ENCODE data around the gene PANK4. TPM values are rescaled to one million over a fixed set of nuclear protein-coding genes. Genes with fewer than 3 reads are reported as not detected.

Gene PANK4
- polyA plus RNA-seq, 3 donors from 2014 or later: 9.1 to 23.3 (median 9.8) TPM

- H3K4me1 Mint-ChIP-seq: peaks cover 43 to 44% of the 10 kb centered on the region in 2 donors
- peaks cover 3 to 9% (median 7%) of the 10 kb centered on the region in 3 donors for H3K36me3 Mint-ChIP-seq
- peak overlapping the region; percentile 72 to 97 (median 95) for H3K4me3 Mint-ChIP-seq
- H3K9me3 Mint-ChIP-seq: no peaks in the 10 kb centered on the region
- peaks cover 2 to 6% (median 4%) of the 10 kb centered on the region in 3 donors for H3K27me3 Mint-ChIP-seq (ENCODE audit: low read depth in 3 of 3)
- peak overlapping the region; percentile 51 to 87 (median 82) for H3K27ac Mint-ChIP-seq
- DNase-seq: no peak
These were observed 2.3 kb downstream of the PANK4 start for GRCh38 chr1:2523891-2524609.

- Mint-ChIP-seq H3K36me3 (peaks cover 3 to 9% (median 7%) of the 10 kb centered on the region in 3 donors), H3K4me1 (peaks cover 39 to 40% of the 10 kb centered on the region in 2 donors), H3K9me3 (no peaks in the 10 kb centered on the region), H3K4me3 (peak overlapping the region in 3 of 5 donors; percentile 45 to 92 (median 55)), H3K27ac (peak overlapping the region in 1 of 6 donors; percentile 74), H3K27me3 (ENCODE audit: low read depth in 3 of 3) (peaks cover 2 to 6% (median 4%) of the 10 kb centered on the region in 3 donors)
- no peak for DNase-seq
These were observed 3.1 kb downstream of the PANK4 start for GRCh38 chr1:2523191-2523890.

- Mint-ChIP-seq H3K4me1 (peaks cover 37 to 40% of the 10 kb centered on the region in 2 donors), H3K27me3 (ENCODE audit: low read depth in 3 of 3) (peaks cover 2 to 6% (median 4%) of the 10 kb centered on the region in 3 donors), H3K4me3 (no peak overlapping the region), H3K36me3 (peaks cover 3 to 10% (median 9%) of the 10 kb centered on the region in 3 donors), H3K27ac (peak overlapping the region in 1 of 6 donors; percentile 13), H3K9me3 (no peaks in the 10 kb centered on the region)
- no peak for DNase-seq
These were observed 4.2 kb downstream of the PANK4 start for GRCh38 chr1:2522230-2522629.

DNA sequence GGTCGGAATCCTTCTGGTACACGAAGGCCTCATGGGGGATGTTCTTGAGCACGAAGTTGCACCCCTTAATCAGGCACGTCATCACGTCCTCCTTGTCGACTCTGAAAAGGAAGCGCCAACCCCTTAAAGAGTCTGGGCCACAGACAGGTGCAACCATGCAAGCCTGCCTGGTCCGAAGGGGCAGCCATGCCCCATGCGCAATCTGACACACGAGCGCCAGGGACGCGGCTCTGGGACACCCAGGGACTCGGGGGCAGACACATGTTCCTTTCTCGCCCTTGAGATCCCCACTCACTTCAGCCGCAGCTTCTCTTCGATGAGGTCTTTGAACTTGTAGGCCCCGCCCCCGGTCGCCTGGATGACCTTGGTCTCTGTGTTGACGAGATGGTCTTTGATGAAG, 5.6 kb downstream of the PANK4 start:
- DNase-seq: no peak
- Mint-ChIP-seq H3K4me3 (no peak overlapping the region), H3K4me1 (peaks cover 30 to 35% of the 10 kb centered on the region in 2 donors), H3K27ac (no peak overlapping the region), H3K27me3 (ENCODE audit: low read depth in 3 of 3) (peaks cover 1 to 4% (median 2%) of the 10 kb centered on the region in 3 donors), H3K9me3 (no peaks in the 10 kb centered on the region), H3K36me3 (peaks cover 3 to 10% (median 9%) of the 10 kb centered on the region in 3 donors)

- Mint-ChIP-seq H3K27ac (no peak overlapping the region), H3K36me3 (peaks cover 3 to 10% (median 9%) of the 10 kb centered on the region in 3 donors), H3K4me3 (no peak overlapping the region), H3K9me3 (no peaks in the 10 kb centered on the region), H3K27me3 (ENCODE audit: low read depth in 3 of 3) (peaks cover 1 to 4% (median 2%) of the 10 kb centered on the region in 3 donors), H3K4me1 (peaks cover 26 to 32% of the 10 kb centered on the region in 2 donors)
- DNase-seq: no peak
These were observed 6.2 kb downstream of the PANK4 start for GRCh38 chr1:2520206-2520605.

DNA sequence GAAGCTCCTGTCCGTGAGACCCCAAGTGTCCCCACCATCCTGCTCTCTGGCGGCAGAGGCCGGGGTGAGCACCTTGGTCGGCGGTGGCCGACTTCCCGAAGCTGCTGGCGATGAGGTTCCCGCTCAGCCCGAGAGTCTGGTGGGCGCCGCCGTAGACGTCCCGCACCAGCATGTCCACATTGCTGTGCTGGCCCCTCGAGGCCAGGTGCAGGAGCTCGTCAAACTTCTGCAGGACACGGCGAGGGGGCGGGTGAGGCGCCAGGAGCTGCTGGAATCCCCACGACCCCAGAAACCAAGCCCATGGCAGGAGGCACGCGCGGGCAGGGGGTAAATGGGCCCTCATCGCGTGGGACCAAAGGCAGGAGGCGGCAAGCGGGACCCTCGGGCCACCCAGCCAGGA, 6.7 kb downstream of the PANK4 start:
- H3K4me3 Mint-ChIP-seq: no peak overlapping the region
- H3K4me1 Mint-ChIP-seq: peaks cover 22 to 27% of the 10 kb centered on the region in 2 donors
- DNase-seq: no peak
- H3K36me3 Mint-ChIP-seq: peaks cover 3 to 10% (median 9%) of the 10 kb centered on the region in 3 donors
- H3K9me3 Mint-ChIP-seq: no peaks in the 10 kb centered on the region
- no peak overlapping the region for H3K27ac Mint-ChIP-seq
- peaks cover under 1 to 2% (median 1%) of the 10 kb centered on the region in 3 donors for H3K27me3 Mint-ChIP-seq (ENCODE audit: low read depth in 3 of 3)

- Mint-ChIP-seq H3K4me3 (no peak overlapping the region), H3K9me3 (no peaks in the 10 kb centered on the region), H3K4me1 (peaks cover 16 to 21% of the 10 kb centered on the region in 2 donors), H3K36me3 (peaks cover 3 to 10% (median 9%) of the 10 kb centered on the region in 3 donors), H3K27me3 (ENCODE audit: low read depth in 3 of 3) (peaks cover 0 to 2% (median 1%) of the 10 kb centered on the region in 3 donors), H3K27ac (no peak overlapping the region)
- DNase-seq: no peak
These were observed 7.2 kb downstream of the PANK4 start for GRCh38 chr1:2519029-2519685.

DNA sequence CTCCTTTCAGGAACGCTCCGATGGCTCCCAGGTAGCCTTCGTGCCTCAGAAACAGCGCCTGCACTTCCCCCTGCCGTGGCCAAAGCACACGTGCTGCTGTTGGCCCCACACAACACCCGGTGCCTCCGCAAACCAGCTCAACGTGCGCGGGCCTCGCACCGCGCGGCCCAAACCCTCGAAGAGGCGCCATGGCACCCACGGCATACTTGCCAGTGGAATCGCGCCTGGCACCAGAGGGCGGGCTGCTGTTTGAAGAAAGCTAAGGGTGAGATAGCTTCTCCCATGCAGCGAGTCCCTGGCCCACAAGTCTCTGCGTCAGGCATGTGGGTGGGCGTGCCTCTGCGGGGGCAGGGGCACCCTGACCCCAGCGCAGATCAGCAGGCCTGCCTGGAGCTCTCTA, 7.9 kb downstream of the PANK4 start:
- H3K27me3 Mint-ChIP-seq (ENCODE audit: low read depth in 3 of 3): peaks cover 0 to 2% (median 1%) of the 10 kb centered on the region in 3 donors
- no peak overlapping the region for H3K4me3 Mint-ChIP-seq
- peaks cover 10 to 15% of the 10 kb centered on the region in 2 donors for H3K4me1 Mint-ChIP-seq
- no peak overlapping the region for H3K27ac Mint-ChIP-seq
- H3K36me3 Mint-ChIP-seq: peaks cover 3 to 10% (median 9%) of the 10 kb centered on the region in 3 donors
- H3K9me3 Mint-ChIP-seq: no peaks in the 10 kb centered on the region
- DNase-seq: no peak

DNA sequence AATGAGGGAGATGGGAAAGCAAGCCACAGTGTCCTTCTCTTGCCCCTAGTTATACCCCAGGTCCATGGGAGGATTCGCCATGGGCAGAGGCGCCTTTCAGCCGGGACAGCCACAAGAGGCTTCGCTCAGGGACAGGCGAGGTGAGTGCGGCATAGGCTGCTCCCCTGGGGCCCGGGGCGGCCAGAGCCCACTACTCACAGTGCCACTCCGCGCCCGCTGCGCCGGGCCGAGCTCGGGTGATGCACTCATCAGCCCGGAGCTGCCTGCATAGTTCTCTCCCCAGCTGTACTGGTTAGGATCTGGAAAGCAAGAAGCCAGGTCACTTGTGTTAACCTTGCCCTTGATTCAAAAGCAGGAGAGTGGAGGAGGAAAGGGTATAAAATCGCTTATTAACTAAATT, 8.4 kb downstream of the PANK4 start:
- H3K27ac Mint-ChIP-seq: no peak overlapping the region
- peaks cover 6 to 9% of the 10 kb centered on the region in 2 donors for H3K4me1 Mint-ChIP-seq
- peaks cover 3 to 10% (median 9%) of the 10 kb centered on the region in 3 donors for H3K36me3 Mint-ChIP-seq
- DNase-seq: no peak
- no peaks in the 10 kb centered on the region for H3K9me3 Mint-ChIP-seq
- H3K4me3 Mint-ChIP-seq: no peak overlapping the region
- peaks cover 0 to 2% (median 1%) of the 10 kb centered on the region in 3 donors for H3K27me3 Mint-ChIP-seq (ENCODE audit: low read depth in 3 of 3)

DNA sequence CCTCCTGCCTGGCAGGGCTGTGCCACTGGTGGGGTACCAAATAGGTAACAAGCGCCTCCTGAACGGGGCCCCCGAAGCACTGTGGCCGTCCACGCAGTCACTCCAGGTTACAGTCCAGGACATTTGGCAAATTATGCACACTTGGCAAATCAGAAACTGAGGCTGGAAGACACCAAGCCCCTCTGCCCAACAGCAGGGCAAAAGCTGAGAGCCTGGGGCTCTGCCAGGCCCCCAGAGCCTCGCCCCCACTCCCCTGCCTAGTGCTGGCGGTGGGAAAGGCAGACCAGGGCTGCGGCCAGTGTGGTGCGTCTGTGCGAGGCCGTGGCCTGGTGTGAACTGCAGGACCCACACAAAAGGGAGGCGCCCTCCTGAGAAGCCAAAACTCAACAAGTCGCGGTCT, 9.4 kb downstream of the PANK4 start:
- Mint-ChIP-seq H3K4me1 (peaks cover 0 to 2% of the 10 kb centered on the region in 2 donors), H3K36me3 (peaks cover 3 to 10% (median 3%) of the 10 kb centered on the region in 3 donors), H3K9me3 (no peaks in the 10 kb centered on the region), H3K4me3 (no peak overlapping the region), H3K27ac (no peak overlapping the region), H3K27me3 (ENCODE audit: low read depth in 3 of 3) (peaks cover 0 to 4% (median 2%) of the 10 kb centered on the region in 3 donors)
- no peak for DNase-seq

DNA sequence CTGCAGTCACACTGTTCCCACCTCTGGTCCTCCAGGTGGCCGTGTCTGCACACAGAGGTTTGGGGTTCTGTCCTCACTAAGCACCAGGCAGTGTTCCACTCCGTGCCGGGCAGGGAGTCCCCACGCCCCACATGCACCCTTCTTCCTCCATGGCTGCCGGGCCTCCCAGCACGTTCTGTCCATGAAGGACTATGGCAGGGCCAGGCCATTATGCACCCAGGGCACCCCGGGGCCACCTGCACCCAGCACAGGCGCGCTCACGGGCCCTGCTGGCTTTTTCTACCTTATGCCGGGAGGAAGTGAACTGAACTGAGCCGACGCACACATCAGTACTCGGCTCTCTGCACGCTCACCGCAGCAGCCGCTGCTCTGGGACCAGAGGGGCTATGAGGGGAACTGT, 10.3 kb downstream of the PANK4 start:
- Mint-ChIP-seq H3K36me3 (peaks cover 2 to 14% (median 3%) of the 10 kb centered on the region in 3 donors), H3K9me3 (no peaks in the 10 kb centered on the region), H3K4me3 (no peak overlapping the region), H3K27me3 (ENCODE audit: low read depth in 3 of 3) (peaks cover 0 to 4% (median under 1%) of the 10 kb centered on the region in 3 donors), H3K27ac (no peak overlapping the region), H3K4me1 (peaks cover 0 to 2% of the 10 kb centered on the region in 2 donors)
- no peak for DNase-seq

- Mint-ChIP-seq H3K36me3 (peaks cover 0 to 10% (median 0%) of the 10 kb centered on the region in 3 donors), H3K27ac (no peak overlapping the region), H3K27me3 (ENCODE audit: low read depth in 3 of 3) (peaks cover 0 to 4% (median 0%) of the 10 kb centered on the region in 3 donors), H3K4me1 (no peaks in the 10 kb centered on the region), H3K9me3 (no peaks in the 10 kb centered on the region), H3K4me3 (no peak overlapping the region)
- DNase-seq: no peak
These were observed 10.7 kb downstream of the PANK4 start for GRCh38 chr1:2515763-2516080.

DNA sequence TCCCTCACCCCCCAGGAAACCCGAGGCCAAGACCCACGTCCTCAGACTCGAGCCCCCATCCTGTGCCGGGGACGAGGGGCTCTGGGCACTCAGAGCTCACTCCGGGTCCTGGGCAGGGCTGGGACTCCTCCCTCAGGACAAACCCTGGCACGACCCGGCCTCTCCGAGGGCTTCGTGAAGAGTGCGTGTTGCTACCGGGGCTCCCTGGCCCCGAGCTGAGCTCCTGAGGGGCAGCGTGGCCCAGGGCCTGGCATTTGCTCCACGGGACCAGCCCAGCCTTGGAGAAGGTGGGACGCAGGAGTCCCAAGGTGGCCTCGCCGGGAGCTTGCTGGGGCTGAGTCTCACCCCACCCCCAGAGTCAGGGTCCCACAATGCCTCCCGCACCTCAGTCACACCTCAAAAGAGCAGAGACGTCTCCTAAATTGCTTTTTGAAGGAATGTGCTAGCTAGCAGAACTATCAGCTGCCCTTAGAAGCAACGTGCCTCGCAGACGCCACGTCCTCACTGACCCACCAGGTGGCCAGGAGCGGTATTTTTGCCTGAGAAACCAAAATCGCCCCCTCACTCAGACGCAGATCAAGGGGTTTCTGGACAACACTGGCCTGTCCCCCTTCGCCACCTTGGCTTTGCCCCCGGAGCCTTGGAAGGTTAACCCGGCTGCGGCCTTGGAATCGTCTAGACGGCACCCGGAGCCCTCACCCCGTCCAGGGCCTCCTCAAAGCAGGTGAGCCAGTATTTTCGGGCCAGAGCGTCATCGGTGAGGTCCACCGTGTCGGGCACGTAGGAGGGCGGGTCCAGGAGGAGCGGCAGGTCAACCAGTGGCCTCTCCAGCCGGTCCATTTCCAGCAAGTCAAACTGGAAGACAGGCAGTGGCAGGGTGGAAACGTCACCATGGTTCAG, 11.3 kb downstream of the PANK4 start:
- H3K36me3 Mint-ChIP-seq: peaks cover 0 to 8% (median 0%) of the 10 kb centered on the region in 3 donors
- no peak overlapping the region for H3K4me3 Mint-ChIP-seq
- no peak overlapping the region for H3K27ac Mint-ChIP-seq
- H3K27me3 Mint-ChIP-seq (ENCODE audit: low read depth in 3 of 3): peaks cover 0 to 4% (median 0%) of the 10 kb centered on the region in 3 donors
- H3K9me3 Mint-ChIP-seq: no peaks in the 10 kb centered on the region
- no peaks in the 10 kb centered on the region for H3K4me1 Mint-ChIP-seq
- DNase-seq: no peak
